Measurements from ENCODE around the gene SLC38A9. TPM values are rescaled to one million over a fixed set of nuclear protein-coding genes. Genes with fewer than 3 reads are reported as not detected.

Gene SLC38A9
- total and polyA plus RNA-seq, 9 of the 15 experiments (the other 6 are each of a cell fraction or from before 2014, with no cell fraction given) = 14.0 to 34.5 (median 20.7) TPM

GRCh38 chr5:55600086-55600485, 112.0 kb downstream of the SLC38A9 start:
- ChIA-PET POLR2A (interaction anchor here (1.0 to 1.4 kb wide), 2 partner anchors 14 to 21 kb away, joined by 3 to 4 read pairs; no protein-coding TSS in a partner anchor), CTCF (ENCODE audit: low intra/inter-chr PET ratio) (no interaction called here)
- H3K9ac ChIP-seq (ENCODE audit: insufficient read depth in 1 of 2, low read depth in 2 of 2, low read length in 2 of 2) = no peak overlapping the region
- in situ Hi-C loops (cut with MboI) = no loop called here
- intact Hi-C loops (cut with micrococcal nuclease) = no loop called here
- BruUV-seq (replicated peaks) = no TSS peak
- no peak overlapping the region for H3K4me2 ChIP-seq (ENCODE audit: insufficient read depth, low read length)
- no peaks in the 10 kb centered on the region for H3K79me2 ChIP-seq (ENCODE audit: control insufficient read depth, insufficient read depth, low read length)
- TF ChIP-seq RHOXF2B (CRISPR knock-in tag; conservative IDR thresholded peaks at IDR 0.05) (no peak), CHD2 (IDR thresholded peaks at IDR 0.05; ENCODE audit: low read depth, low read length) (no peak), E2F4 (CRISPR knock-in tag; IDR thresholded peaks at IDR 0.05; ENCODE audit: low read depth) (no peak), ZBTB33 (CRISPR knock-in tag; IDR thresholded peaks at IDR 0.05) (no peak), XRCC5 (IDR thresholded peaks at IDR 0.05; ENCODE audit: low read depth, low read length) (no peak), FOXK1 (CRISPR knock-in tag; IDR thresholded peaks at IDR 0.05; ENCODE audit: borderline replicate concordance) (no peak), KLF13 (tag; IDR thresholded peaks at IDR 0.05; ENCODE audit: borderline replicate concordance, low read depth) (no peak), OTX1 (CRISPR knock-in tag; IDR thresholded peaks at IDR 0.05) (no peak), ATF3 (IDR thresholded peaks at IDR 0.05) (no peak), ATF3 (CRISPR knock-in tag; conservative IDR thresholded peaks at IDR 0.05) (no peak), HDAC8 (tag; IDR thresholded peaks at IDR 0.05) (no peak), ZNF655 (CRISPR knock-in tag; IDR thresholded peaks at IDR 0.05) (no peak), SP2 (IDR thresholded peaks at IDR 0.05; ENCODE audit: extremely low read depth, low read depth, low read length, poor library complexity, severe bottlenecking) (no peak), CBX2 (IDR thresholded peaks at IDR 0.05; ENCODE audit: insufficient read depth, low read length, poor library complexity, severe bottlenecking) (no peak), POLR2A (conservative IDR thresholded peaks at IDR 0.05) (no peak), ATF1 (CRISPR knock-in tag; IDR thresholded peaks at IDR 0.05) (no peak), ATF1 (tag; IDR thresholded peaks at IDR 0.05) (no peak)
- H3K4me1 ChIP-seq (replicated peaks in 1 of 2; ENCODE audit: control insufficient read depth in 2 of 2, insufficient read depth in 2 of 2, low read length in 2 of 2) = no peaks in the 10 kb centered on the region; a peak in 1 of 5 replicates
- FAIRE-seq (no peak), DNase-seq (ENCODE audit: extremely low read depth in 1 of 4, low spot score in 3 of 4) (no peak), ATAC-seq (no peak)
- H3K27ac ChIP-seq (ENCODE audit: extremely low read depth, low read depth, low read length) = no peak overlapping the region
- no peaks in the 10 kb centered on the region for H4K20me1 ChIP-seq (replicated peaks; ENCODE audit: control insufficient read depth, insufficient read depth, low read length)
- no peak overlapping the region for H3K4me3 ChIP-seq
- H3K9me1 ChIP-seq (ENCODE audit: control insufficient read depth, insufficient read depth, low read length) = no peaks in the 10 kb centered on the region
- no peaks in the 10 kb centered on the region for H3K36me3 ChIP-seq (ENCODE audit: control insufficient read depth, insufficient read depth, low read length)
- H2AFZ ChIP-seq (ENCODE audit: low read depth, low read length) = no peak overlapping the region
- H3K27me3 ChIP-seq (ENCODE audit: control insufficient read depth in 2 of 2, insufficient read depth in 2 of 2, low read length in 2 of 2) = peaks cover 7 to 24% of the 10 kb centered on the region in 2 experiments; a peak in 3 of 5 replicates
- WGBS (ENCODE audit: insufficient coverage, low coverage, missing lambda C conversion rate) = 0% methylated on average over 3 of the region's 3 CpGs
- no peaks in the 10 kb centered on the region for H3K9me3 ChIP-seq (replicated peaks; ENCODE audit: control insufficient read depth, insufficient read depth, low read depth, low read length)
